Heart left ventricle (tissue), 16 donors: Measurements from ENCODE around the gene P3R3URF. TPM values are rescaled to one million over a fixed set of nuclear protein-coding genes. Genes with fewer than 3 reads are reported as not detected.
A peak's percentile ranks its signal among the peaks of the same experiment; 100 is the strongest.
"Not testable (repeated sequence)": the region's sequence is repeated elsewhere in the genome, so short reads cannot be mapped to it uniquely, and the experiment has no call there.

Source experiments
- ATAC-seq, 4 donors: fragments of 200-7000 bp; cut with Tn5 transposase; one replicate each; pipeline ENCODE4 v1.9.1; 2020 to 2022; ENCODE audit warnings: moderate library complexity in 4 of 4, mild to moderate bottlenecking in 3 of 4, moderate number of reproducible peaks in 1 of 4
- DNase-seq, 5 donors: peaks; one replicate each; pipeline ENCODE4 v3.0.0-alpha.2; 2020
- H3K27ac ChIP-seq, 12 donors: fragments of 200-600 bp; sonication (generic) in 4 of 12; one replicate each; pipeline versions ENCODE4 v1.5.0 to v1.8.0; 2016 to 2022; ENCODE audit warnings: mild to moderate bottlenecking in 2 of 12
- H3K27me3 ChIP-seq, 9 donors: fragments of 200-600 bp; sonication (generic) in 2 of 9; one replicate each; pipeline versions ENCODE4 v1.5.1 to v1.8.0; 2016 to 2022; ENCODE audit warnings: mild to moderate bottlenecking in 3 of 9
- H3K36me3 ChIP-seq, 9 donors: fragments of 200-600 bp; sonication (generic) in 2 of 9; one replicate each; pipeline versions ENCODE4 v1.5.0 to v1.8.0; 2018 to 2022; ENCODE audit warnings: mild to moderate bottlenecking in 2 of 9
- H3K4me1 ChIP-seq, 12 donors: fragments of 200-600 bp; sonication (generic) in 4 of 12; one replicate each; pipeline versions ENCODE4 v1.5.0 to v1.8.0; 2016 to 2022; ENCODE audit warnings: mild to moderate bottlenecking in 3 of 12
- H3K4me3 ChIP-seq, 12 donors: fragments of 200-600 bp; sonication (generic) in 4 of 12; one replicate each; pipeline versions ENCODE4 v1.5.0 to v1.8.0; 2017 to 2022; ENCODE audit warnings: mild to moderate bottlenecking in 9 of 12, moderate library complexity in 4 of 12
- H3K9me3 ChIP-seq, 12 donors: fragments of 200-600 bp; sonication (generic) in 4 of 12; one replicate each; pipeline versions ENCODE4 v1.5.0 to v1.8.0; 2016 to 2022; ENCODE audit warnings: mild to moderate bottlenecking in 1 of 12
- CTCF ChIP-seq, 12 donors: fragments of 200-600 bp; sonication (generic) in 4 of 12; IDR thresholded peaks; one replicate each; pipeline versions ENCODE4 v1.5.0 to v1.8.0; 2018 to 2022; ENCODE audit warnings: antibody characterized with exemption in 12 of 12, mild to moderate bottlenecking in 5 of 12
- POLR2A ChIP-seq, 2 donors: fragments of 450-650 bp; IDR thresholded peaks; one replicate each; pipeline ENCODE4 v1.6.1; 2017; ENCODE audit warnings: antibody characterized with exemption in 2 of 2, mild to moderate bottlenecking in 2 of 2, moderate library complexity in 2 of 2
- WGBS, 4 donors: extraction: QIAGEN DNeasy Blood & Tissue Kit in 2 of 4; methylation state at CpG; one replicate each; pipeline versions ENCODE4 v1.1.5 to v1.1.7; 2013 to 2018; 5-methylcytosine and 5-hydroxymethylcytosine counted together
- intact Hi-C, 10 donors: fragments of 100-400 bp; cut with DNase I; formaldehyde crosslinking; loops; one replicate each; pipeline versions ENCODE4 v1.11.1 to v1.14.2; 2022
- long read RNA-seq, 3 donors: library from polyadenylated mRNA; unstranded; transcript quantifications; one replicate each; pipeline ENCODE4 v2.0.0, GENCODE V29; 2020 to 2021
- polyA plus RNA-seq, 2 donors: library from polyadenylated mRNA; stranded (reverse); fragments of 200-250 nt; gene quantifications; one replicate each; pipeline ENCODE4 v1.2.3, GENCODE V29; 2013
- total RNA-seq, 9 donors: library from RNA; depleted of rRNA in 2 of 9; stranded (reverse); fragments of >200 nt in 2 of 9; fragmentation: NEBNext Ultra II Directional in 3 of 9; extraction: Animal tissue kit (Norgen Biotek cat#: 25700) in 3 of 9; gene quantifications; one replicate each; pipeline versions ENCODE4 v1.1.0 to v1.2.4, GENCODE V29; 2016 to 2023
- donor health status: ischemic (EF 13 %, LVEDD 7.1; RV severe dilation, severe dysfunction).
- donor health status: healthy with polysubstance abuse.
- donor health status: DM: no; HTN: yes; CAD: no.
- donor health status: DM: no; HTN: no; CAD: no.
- donor health status: ischemic (EF 25% LVEDD 6.9; RV normal size, moderate dysfunction).
- donor health status: ischemic (EF 25% LVEDD 5.7; RV mildly dilated, moderate dysfunction).
- donor health status: healthy.
- donor health status: DM: yes; HTN: yes; CAD: no.
- donor health status: ischemic (EF 35%, LVEDD 5.7; RV mildly dilated, moderate dysfunction).
- donor health status: nonischemic (EF 11% LVEDD 7.7; RV severe dilation, severe dysfunction).
- donor health status: DM: yes; HTN: yes; CAD: no.
- donor health status: PGD.
- donor health status: ischemic (EF 29% LVEDD 5.4; RV normal size, mild dysfunction).
- donor health status: nonischemic (EF 23%, LVEDD 6.1; RV moderate dilation, normal function).

Gene P3R3URF
- total RNA-seq: not detected
- polyA plus RNA-seq: not detected
- long read RNA-seq, donor 1: 0 reads
- long read RNA-seq, donor 2: 0 reads
- long read RNA-seq, donor 3: 0 reads

- intact Hi-C loops: loop anchor here in 2 of 10 donors (5.0 to 10.0 kb wide), 2 partner anchors 44 to 282 kb away; partner anchors contain the start of gene PIK3R3 (in 1 of the 2)
- no peaks in the 10 kb centered on the region for H3K27me3 ChIP-seq
- ATAC-seq (no peak), DNase-seq (peak in 1 of 5 donors; percentile 32)
- H3K4me1 ChIP-seq: peaks cover 11 to 60% (median 45%) of the 10 kb centered on the region in 12 donors
- H3K27ac ChIP-seq: peak within 1 kb of the TSS in 11 of 12 donors; percentile 39 to 93 (median 76)
- TF ChIP-seq CTCF (IDR thresholded peaks at IDR 0.05): no peak
- no peak for TF ChIP-seq POLR2A (IDR thresholded peaks at IDR 0.05)
- no peaks in the 10 kb centered on the region for H3K9me3 ChIP-seq
- WGBS, 4 donors: 71 to 89% (median 87%) methylated on average over 4 to 13 of the region's 13 CpGs
- H3K4me3 ChIP-seq: no peak within 1 kb of the TSS
- H3K36me3 ChIP-seq: no peaks in the 10 kb centered on the region
Measured at GRCh38 chr1:46176211-46176865, at the start of gene P3R3URF. P3R3URF (minus strand) TSS chr1:46176488; CDS start chr1:46176471, 17 bp downstream.

GRCh38 chr1:46224966-46225365 lies 48.7 kb upstream of the P3R3URF start:
- TF ChIP-seq POLR2A (IDR thresholded peaks at IDR 0.05): no peak
- no peak for TF ChIP-seq CTCF (IDR thresholded peaks at IDR 0.05)
- no peak for ATAC-seq
- Histone ChIP-seq H3K36me3 (peaks cover 0 to 13% (median 0%) of the 10 kb centered on the region in 9 donors), H3K27ac (no peak overlapping the region), H3K27me3 (no peaks in the 10 kb centered on the region), H3K4me1 (peaks cover 0 to 25% (median 0%) of the 10 kb centered on the region in 12 donors), H3K4me3 (no peak overlapping the region), H3K9me3 (no peaks in the 10 kb centered on the region)
- no peak for DNase-seq
- WGBS, 4 donors: 79 to 93% (median 87%) methylated on average over 4 of the region's 4 CpGs
- intact Hi-C loops: loop anchor here in 4 of 10 donors (5.0 kb wide), 1 partner anchor 188 kb away; no protein-coding TSS in a partner anchor

GRCh38 chr1:46223472-46223943 lies 47.2 kb upstream of the P3R3URF start:
- ATAC-seq (peak; percentile 72 to 91 (median 84)), DNase-seq (peak; percentile 55 to 79 (median 62))
- TF ChIP-seq CTCF (IDR thresholded peaks at IDR 0.05): peak; percentile 79 to 95 (median 90)
- no peak for TF ChIP-seq POLR2A (IDR thresholded peaks at IDR 0.05)
- intact Hi-C loops: loop anchor here in 6 of 10 donors (2.0 to 5.0 kb wide), 2 partner anchors 186 to 187 kb away; no protein-coding TSS in a partner anchor
- H3K36me3 ChIP-seq: peaks cover 0 to 18% (median 0%) of the 10 kb centered on the region in 9 donors
- no peaks in the 10 kb centered on the region for H3K27me3 ChIP-seq
- H3K9me3 ChIP-seq: no peaks in the 10 kb centered on the region
- no peak overlapping the region for H3K4me3 ChIP-seq
- no peak overlapping the region for H3K27ac ChIP-seq
- 6 to 19% (median 13%) methylated on average over 6 of the region's 6 CpGs for WGBS, 4 donors
- peaks cover 0 to 25% (median 0%) of the 10 kb centered on the region in 12 donors for H3K4me1 ChIP-seq

GRCh38 chr1:46223055-46223454 lies 46.8 kb upstream of the P3R3URF start:
- peaks cover 0 to 25% (median 0%) of the 10 kb centered on the region in 12 donors for H3K4me1 ChIP-seq
- not testable (repeated sequence) for H3K27ac ChIP-seq

More at GRCh38 chr1:46223055-46223454, 46.8 kb upstream of the P3R3URF start:
- H3K27me3 ChIP-seq, ATAC-seq, H3K4me3 ChIP-seq, H3K9me3 ChIP-seq, DNase-seq: not testable (repeated sequence)
- intact Hi-C loops: loop anchor here in 6 of 10 donors (2.0 to 5.0 kb wide), 2 partner anchors 186 kb away; no protein-coding TSS in a partner anchor
- 74 to 82% (median 80%) methylated on average over 11 of the region's 11 CpGs for WGBS, 4 donors
- peaks cover 0 to 18% (median 0%) of the 10 kb centered on the region in 9 donors for H3K36me3 ChIP-seq
